HuH-7 (cell line): Measurements from ENCODE around the gene EIF4G1.

ENCODE experiments used
- DNase-seq: peaks from one replicate; pipeline ENCODE4 v3.0.0; 2011; ENCODE audit warnings: low spot score

EIF4G1 gene

GRCh38 chr3:184368586-184369183, 54.3 kb downstream of the EIF4G1 start:
- no peak for DNase-seq

- peak; percentile 78 for DNase-seq
Observed at GRCh38 chr3:184371570-184372018, 57.2 kb downstream of the EIF4G1 start.

DNA sequence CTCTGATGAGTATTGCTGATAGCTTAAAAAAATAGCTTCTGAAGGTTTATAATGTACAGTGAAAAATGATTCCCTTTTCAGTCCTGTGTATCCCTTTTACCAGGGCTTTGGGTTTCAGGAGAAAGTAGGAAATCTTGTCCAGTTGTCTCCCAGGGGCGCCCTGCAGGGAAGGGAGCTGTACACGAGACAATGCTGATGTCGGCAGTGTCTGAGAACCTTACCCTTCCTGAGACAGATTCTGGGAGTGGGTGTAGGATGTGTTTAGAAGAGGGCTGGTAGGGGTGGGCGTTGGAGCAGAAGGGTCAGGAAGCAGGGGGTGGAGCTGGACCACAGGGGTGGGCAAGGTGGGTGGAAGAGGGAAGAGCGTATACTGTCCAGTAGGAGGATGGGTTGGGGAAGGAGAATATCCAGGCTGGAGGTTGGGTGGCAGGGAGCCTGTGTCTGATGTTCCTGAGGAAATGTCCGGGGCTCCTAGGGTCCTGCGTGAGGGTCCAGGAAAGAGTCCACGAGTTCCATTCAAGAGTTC, 58.0 kb downstream of the EIF4G1 start:
- DNase-seq: no peak

DNA sequence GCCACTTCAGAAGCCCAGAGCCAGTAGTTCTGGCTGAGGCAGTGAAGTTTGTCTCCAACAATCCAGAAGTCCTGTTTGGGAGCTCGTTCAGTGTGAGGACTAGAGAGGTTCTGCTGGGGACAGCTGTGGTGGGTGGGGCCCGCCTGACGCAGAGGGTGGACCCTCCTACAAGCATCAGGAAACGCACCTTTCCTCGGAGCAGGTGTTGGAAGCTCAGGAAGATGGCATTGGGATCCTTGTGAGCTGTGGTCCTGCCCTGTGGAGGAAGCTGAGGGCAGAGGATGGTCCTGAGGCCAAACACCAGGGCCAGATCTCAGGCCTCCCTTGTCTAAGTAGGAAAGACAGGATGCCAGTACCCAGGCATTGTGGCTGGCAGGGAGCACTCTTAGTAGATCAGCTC, 58.5 kb downstream of the EIF4G1 start:
- DNase-seq: no peak

GRCh38 chr3:184373422-184373821, 59.0 kb downstream of the EIF4G1 start:
- no peak for DNase-seq

- no peak for DNase-seq
Observed at GRCh38 chr3:184375747-184376461, 61.5 kb downstream of the EIF4G1 start.

GRCh38 chr3:184377374-184377773, 63.0 kb downstream of the EIF4G1 start:
- DNase-seq: no peak

GRCh38 chr3:184377882-184378445, 63.6 kb downstream of the EIF4G1 start, which contains the start of gene THPO:
THPO (minus strand) TSS chr3:184378207; CDS start chr3:184376259, 1,948 bp downstream.
- peak; percentile 94 for DNase-seq

DNA sequence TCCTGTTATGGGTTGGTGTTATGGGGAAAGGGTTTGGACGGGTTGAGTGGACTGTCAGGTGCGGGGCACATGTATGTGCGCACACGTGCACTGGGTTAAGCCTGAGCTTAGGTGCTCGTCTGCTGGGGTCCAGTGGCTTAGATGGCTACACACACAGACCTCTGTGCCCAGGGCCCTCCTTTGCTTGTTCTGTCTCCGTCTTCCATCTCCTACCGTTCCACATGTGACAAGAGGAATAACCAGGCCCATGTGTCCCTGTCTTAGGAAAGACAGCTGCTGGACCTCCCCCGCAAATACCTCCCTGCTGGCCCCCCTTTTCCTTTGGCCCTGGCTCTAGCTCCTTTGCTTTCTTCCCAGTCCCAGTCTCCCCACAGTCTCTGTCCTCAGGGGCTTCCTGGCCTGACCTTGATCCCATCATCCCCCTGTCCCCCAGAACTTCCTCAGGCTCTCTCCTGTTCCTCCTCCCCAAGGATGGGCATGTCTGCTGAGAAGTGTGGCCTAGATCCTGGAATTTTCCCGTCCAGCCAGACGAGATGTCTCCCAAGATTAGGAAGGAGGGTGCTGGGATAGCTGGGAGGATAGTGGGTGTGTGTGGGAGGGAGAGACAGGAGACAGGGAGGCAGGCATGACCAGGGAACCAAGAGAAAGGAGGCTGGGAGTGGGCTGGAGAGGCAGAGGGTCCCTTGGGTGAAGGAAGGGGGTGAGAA, 64.4 kb downstream of the EIF4G1 start:
- DNase-seq: no peak

DNA sequence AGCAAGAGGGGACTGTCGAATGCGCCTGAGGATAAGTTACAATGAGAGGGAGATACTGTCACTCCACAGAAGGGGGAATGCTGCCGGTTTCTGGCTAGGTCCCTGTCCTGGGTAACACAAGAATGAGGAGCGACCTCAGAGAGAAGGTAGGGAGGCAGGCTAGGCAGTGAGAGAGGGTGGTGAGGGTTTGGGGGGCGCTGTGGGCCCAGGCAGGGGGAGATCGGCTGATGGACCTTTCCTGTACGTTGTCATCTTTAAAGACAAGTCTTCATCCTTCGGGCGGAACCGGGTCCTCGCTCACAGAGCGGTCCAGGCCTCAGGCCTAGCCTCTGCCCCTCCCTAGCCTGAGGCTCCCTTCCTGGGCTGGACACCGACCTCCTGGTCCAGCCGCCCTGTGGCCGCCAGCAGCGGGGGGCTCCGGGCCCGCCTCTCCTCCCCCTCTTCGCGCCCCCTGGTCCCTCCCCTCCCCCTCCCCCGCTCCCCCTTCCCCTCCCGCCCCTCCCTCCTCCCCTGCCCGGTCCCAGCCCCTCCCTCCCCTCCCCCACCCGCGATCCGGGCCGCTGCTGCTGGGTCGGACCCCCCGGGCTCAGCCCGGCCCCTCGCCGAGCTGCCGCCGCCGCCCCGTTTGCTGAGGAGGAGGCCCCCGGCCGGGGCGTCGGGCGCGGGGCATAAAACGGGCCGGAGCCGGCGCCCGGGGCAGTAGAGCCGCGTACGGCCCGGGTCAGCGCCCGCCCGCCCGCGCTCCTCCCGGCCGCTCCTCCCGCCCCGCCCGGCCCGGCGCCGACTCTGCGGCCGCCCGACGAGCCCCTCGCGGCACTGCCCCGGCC, 65.2 kb downstream of the EIF4G1 start, which contains the start of gene CHRD:
Gene CHRD (plus strand): TSS at position 697 of the 827 bp plus-strand sequence. CDS start 265 bp downstream, outside the sequence.
- DNase-seq: peak; percentile 43

- peak; percentile 82 for DNase-seq
Observed at GRCh38 chr3:184380185-184380626, 65.8 kb downstream of the EIF4G1 start.

GRCh38 chr3:184380627-184381260, 66.3 kb downstream of the EIF4G1 start:
- peak; percentile 47 for DNase-seq

- no peak for DNase-seq
Observed at GRCh38 chr3:184381261-184382224, 67.1 kb downstream of the EIF4G1 start.

GRCh38 chr3:184382326-184383032, 68.1 kb downstream of the EIF4G1 start:
- no peak for DNase-seq

GRCh38 chr3:184383033-184383740, 68.8 kb downstream of the EIF4G1 start:
- no peak for DNase-seq

DNA sequence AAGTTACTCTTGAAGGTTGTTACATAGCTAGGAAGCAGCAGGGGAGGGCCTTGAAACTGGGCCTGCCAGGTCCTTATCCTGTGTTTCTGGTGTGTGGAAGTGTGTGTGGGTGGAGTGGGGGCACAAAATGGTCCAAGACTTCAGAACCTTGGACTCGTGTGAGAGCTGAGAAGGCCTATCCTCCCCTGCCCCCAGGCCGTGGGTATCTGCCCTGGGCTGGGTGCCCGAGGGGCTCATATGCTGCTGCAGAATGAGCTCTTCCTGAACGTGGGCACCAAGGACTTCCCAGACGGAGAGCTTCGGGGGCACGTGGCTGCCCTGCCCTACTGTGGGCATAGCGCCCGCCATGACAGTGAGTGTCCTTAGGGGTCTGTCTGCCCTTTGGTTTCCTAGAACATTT, 69.9 kb downstream of the EIF4G1 start:
- DNase-seq: no peak
